SHP77 (cell line): ENCODE results near the gene FXYD6.
"Not testable (repeated sequence)": the region's sequence is repeated elsewhere in the genome, so short reads cannot be mapped to it uniquely, and the experiment has no call there.

Experiments used
- DNase-seq, 2 experiments: peaks; one replicate each; lab custom pipeline; 2025; lab: John Stamatoyannopoulos, UW

The FXYD6 gene

DNA sequence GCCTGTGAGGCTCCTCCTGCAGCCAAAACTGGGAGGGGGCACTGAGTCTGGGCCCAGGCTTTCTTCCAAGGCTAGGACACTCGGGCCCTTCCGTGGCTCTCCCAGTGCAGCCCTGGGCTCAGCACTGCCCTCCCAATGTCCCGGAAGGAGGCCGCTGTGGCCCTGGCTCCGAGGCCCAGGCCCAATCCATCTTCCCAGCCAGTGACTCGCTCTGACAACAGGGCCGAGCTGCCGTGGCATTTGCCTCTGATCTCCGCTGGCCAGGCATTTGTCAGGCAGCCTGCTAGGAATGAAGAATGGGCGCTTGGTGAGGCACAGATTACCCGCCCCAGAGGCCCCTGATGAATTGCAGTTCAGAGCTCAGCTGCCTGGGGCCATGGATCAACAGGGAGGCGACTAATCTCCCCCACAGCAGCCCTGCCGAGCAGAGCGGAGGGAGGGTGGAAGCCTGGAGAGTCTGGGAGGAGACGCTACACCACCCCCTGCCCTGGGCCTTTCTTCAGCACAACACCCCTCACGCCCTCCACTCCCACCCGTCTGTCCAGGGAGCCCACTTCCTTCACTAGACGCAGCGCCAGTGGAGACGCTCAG is 60.2 kb downstream of the FXYD6 start:
- DNase-seq: no peak

DNA sequence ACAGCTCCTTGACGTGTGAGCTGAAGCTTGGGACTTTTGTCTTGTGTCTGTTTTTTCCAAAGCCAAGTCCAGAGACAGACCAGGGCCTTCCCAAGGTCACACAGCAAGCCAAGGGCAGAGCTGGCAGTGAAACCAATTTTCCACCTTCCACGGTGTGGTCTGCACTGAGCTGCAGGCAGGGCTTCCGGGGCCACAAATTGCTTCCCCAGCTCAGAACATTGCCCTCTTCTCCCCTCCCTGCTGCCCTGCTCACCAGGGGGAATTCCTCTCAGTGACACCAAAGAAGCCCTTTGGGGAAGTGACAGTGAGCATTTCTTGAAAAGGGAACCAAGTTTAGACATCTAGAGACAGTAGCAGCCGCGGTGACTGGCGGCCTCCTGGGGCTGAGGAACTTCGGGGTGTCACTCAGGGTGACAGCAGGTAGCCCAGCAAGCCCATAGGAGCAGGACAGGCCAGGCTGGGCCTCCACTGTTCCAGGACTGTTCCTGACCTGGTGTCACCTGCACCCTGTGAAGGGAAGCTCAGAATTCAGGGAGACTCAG is 61.1 kb downstream of the FXYD6 start:
- DNase-seq: no peak

GRCh38 chr11:117814766-117815261 is 61.6 kb downstream of the FXYD6 start:
- peak in 1 of 2 experiments; percentile 28 for DNase-seq

- DNase-seq: no peak
Measured at GRCh38 chr11:117814204-117814765, 62.2 kb downstream of the FXYD6 start.

DNA sequence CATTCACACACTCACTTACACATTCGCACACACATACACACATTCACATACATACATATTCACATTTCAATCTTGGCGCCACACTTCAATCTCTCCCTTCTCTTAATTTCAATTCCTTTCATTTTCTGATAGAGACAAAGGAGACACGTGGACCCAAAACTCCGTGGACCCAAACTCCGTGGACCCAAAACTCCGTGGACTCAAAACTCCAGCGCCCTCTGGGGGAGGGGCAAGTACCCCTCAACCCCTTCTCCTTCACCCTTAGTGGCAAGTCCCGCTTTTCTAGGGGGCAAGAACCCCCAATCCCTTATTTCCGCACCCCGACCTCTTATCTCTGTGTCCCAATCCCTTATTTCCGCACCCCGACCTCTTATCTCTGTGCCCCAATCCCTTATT is 66.4 kb downstream of the FXYD6 start:
- not testable (repeated sequence) for DNase-seq

GRCh38 chr11:117809236-117810055 is 67.0 kb downstream of the FXYD6 start:
- DNase-seq: peak; percentile 83 to 88

GRCh38 chr11:117808784-117809183 is 67.7 kb downstream of the FXYD6 start:
- DNase-seq: no peak

DNA sequence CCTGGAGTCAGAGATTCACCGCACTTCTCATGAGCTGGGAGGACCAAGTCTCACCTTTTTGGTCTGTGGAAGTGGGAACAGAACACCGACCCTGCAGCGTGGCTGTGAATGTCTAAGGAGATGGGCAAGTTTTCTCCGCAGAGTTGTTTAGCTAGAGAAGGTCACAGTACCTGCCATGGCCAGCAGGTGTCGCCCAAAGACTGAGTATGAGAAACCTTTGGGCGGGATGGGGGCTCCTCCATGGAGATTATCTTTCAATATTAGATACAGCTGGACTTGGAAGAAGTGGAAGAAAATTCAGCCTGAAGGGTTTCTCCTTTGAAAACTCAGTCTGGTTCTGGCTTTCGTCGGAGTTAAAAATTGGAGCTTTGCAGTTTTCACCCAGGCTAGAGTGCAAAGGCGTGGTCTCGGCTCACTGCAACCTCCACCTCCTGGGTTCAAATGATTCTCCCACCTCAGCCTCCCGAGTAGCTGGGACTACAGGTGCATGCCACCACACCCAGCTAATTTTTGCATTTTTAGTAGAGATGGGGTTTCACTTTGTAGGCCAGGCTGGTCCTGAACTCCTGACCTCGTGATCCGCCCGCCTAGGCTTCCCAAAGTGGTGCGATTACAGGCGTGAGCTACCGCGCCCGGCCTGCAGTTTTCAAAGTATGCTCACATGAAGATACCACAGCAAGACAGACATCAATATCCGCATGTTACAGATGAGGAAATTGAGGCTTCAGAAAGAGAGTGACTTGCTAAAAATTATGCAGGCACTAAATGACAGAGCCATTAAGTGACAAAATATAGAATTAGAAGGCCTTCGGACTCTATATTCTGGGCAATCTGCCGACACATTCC is 68.8 kb downstream of the FXYD6 start:
- peak; percentile 21 to 40 for DNase-seq

- DNase-seq: no peak
Measured at GRCh38 chr11:117806846-117807245, 69.6 kb downstream of the FXYD6 start.

- no peak for DNase-seq
Measured at GRCh38 chr11:117805045-117805444, 71.4 kb downstream of the FXYD6 start.

- no peak for DNase-seq
Measured at GRCh38 chr11:117803896-117804295, 72.6 kb downstream of the FXYD6 start.

DNA sequence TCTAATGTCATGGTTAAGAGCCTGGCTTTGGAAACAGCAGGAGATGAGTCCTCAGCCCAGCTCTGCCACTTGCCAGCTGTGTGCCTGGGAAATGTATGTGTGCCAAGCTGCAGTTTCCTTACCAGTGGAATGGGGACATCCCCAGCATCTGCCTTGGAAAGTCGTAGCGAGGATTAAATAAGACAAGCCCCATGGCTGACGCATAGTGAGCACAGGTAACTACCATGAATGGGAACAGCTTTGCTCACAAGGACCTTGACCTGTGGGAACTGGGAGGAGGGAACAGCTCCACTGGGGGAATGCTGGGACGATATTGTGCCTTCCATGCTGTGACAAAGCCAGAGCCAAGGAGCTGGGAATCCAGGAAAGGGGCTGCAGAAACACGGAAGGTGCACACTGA is 76.8 kb downstream of the FXYD6 start:
- no peak for DNase-seq

DNA sequence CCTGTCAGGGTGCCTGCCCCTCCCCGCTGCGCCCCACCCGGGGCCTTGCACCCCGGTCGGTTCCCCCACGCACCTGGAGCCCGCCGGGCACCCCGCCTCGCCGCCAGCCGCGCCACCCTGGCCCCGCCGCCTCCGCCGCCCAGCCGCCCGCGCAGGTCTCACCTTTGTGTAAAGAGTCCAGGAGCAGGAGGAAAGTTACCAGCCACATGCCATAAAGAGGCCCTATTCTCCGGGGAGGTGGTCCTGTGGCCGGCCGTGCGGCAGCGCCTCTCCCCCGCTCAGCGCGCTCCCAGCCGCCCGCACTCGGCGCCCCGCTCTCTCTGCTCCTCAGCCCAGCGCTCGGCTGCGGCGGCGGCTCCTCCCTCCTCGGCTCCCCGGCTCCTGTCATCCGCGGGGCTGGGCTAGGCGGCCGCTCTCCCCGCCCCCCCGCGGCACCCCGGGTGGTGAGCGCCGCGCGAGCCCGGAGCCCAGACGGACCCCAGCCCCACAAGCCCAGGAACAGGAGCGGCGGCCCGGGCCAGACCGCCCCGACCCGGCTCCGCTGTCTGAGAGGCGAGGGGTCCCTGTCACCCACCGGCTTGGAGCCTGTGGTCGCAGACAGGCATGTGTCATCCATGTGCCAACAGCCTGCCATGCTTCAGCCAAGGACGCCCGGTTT is 79.5 kb downstream of the FXYD6 start, which contains the start of gene DSCAML1:
Gene DSCAML1, minus strand, starts transcription at position 345 of the 658 bp plus-strand sequence. Its CDS starts 137 bp downstream, at position 208.
- no peak for DNase-seq

DNA sequence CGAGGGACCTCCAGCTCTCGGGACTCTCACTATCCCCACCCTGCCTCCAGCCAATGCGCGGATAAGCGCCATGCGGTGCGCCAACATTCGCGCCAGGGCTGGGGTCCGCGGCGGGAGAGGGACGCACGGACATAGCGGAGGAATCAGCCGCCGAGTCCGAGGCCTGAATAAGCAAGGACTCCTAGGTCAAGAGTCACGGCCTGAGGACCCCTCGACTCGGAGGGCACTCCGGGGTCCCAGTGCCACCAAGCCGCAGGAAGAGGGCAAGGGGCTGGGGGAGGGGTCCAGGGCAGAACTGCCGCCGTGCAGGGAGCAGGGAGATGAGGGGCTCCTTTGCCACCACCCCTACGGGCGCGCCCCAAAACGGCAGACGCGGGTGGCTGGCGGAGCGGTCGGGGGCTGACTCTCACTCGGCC is 80.0 kb downstream of the FXYD6 start:
- no peak for DNase-seq

- no peak for DNase-seq
Measured at GRCh38 chr11:117795638-117796455, 80.6 kb downstream of the FXYD6 start.

GRCh38 chr11:117794772-117795629 is 81.5 kb downstream of the FXYD6 start:
- DNase-seq: no peak

GRCh38 chr11:117794135-117794534 is 82.3 kb downstream of the FXYD6 start:
- DNase-seq: no peak

- DNase-seq: no peak
Measured at GRCh38 chr11:117793583-117793982, 82.9 kb downstream of the FXYD6 start.

- no peak for DNase-seq
Measured at GRCh38 chr11:117792992-117793391, 83.5 kb downstream of the FXYD6 start.
